Suppressor macrophage (primary cell): Measurements from ENCODE around the gene SEBOX.
"Not testable (repeated sequence)": the region's sequence is repeated elsewhere in the genome, so short reads cannot be mapped to it uniquely, and the experiment has no call there.

Experiments used
- DNase-seq, 4 experiments: peaks; one replicate each; pipeline ENCODE4 v3.0.0-alpha.2; 2020 to 2022

Gene SEBOX

DNA sequence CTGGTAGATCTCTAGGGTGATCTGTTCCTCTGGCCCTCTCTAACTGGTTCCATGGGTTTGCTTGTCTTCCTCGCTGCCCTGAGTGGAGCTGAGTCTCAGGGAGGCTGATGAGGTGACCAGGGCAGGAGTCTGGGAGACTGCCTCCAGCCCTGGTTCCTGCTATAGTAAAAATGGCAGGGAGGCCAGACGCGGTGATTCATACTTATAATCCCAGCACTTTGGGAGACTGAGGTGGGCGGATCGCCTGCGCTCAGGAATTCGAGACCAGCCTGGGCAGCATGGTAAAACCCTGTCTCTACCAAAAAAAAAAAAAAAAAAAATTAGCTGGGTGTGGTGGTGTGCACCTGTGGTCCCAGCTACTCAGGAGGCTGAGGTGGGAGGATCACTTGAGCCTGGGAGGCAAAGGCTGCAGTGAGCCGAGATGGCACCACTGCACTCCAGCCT is 26.2 kb downstream of the SEBOX start:
- not testable (repeated sequence) for DNase-seq

DNA sequence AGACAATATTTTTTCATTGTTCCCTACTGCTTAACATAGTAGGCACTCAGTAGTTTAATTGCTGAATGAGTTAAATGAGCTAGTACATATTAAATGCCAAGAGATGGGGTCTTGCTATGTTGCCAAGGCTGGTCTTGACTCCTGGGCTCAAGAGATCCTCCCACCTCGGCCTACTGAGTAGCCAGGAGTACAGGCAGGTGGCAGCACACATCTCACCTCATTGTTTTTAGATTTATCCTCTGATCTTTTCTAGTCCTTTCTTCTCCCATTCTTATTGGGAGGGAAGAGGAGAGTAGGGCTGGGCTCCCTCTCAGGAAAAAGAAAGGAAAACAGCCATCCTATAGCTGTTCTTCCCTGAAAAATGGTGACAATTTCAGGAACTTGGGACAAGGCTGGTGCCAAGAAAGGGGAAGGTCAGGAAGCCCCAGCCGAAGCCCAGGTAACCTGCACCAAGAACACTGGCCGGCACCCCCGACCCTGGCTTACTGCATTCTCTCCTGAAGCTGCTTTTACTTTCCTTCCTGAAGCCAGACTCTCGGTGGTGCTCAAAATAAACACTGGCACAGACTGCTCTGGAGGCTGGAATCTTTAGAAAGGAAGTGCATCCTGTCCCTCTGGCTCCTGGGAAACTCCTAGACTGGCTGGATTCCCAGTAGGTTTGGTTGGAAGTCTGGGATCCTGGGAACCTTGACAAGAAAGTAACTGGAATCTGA is 26.8 kb downstream of the SEBOX start:
- DNase-seq = no peak

DNA sequence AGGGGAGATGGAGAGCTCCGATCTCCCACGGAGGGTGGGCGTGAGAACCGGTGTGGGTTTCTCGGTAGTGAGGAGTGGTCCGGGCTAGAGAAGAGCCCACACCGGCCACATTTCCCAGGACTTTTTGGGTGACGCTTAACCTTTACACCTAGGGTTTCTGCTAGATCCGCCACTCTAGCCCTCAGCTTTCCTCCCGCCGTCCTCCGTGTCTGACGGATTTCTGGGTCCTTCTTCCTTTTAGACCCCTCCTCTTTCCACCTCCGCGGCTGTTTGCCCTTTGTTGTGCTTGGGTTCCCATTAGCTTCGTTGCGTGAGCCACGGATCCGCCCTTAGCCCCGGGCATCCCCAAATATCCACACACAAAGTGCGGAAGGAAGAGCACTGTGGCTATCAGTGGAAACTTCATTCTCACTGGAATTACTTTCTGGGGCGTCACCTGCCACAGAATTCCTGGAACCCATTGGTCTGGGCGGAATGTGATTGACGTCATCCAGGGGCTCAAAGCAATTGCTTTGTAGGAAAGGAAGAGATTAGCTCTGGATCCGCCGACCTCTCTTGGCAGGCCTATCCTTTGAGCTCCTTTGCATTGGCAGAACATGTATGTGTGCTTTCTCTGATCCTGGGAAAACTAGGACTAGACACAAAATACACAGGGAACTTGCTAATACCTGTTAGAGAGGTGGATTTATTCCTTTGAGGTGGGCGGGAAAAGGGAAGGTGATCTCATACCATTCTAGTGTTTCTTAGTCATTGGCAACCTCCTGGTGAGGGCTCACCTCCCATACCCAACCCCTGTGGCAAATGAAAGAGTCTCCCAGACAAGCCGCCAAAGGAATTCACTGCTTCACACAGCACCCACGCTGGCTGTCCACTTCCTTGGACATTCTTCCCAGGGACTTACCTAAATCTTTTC is 28.8 kb downstream of the SEBOX start:
- DNase-seq = peak in 3 of 4 experiments; percentile 31 to 49 (median 38)

DNA sequence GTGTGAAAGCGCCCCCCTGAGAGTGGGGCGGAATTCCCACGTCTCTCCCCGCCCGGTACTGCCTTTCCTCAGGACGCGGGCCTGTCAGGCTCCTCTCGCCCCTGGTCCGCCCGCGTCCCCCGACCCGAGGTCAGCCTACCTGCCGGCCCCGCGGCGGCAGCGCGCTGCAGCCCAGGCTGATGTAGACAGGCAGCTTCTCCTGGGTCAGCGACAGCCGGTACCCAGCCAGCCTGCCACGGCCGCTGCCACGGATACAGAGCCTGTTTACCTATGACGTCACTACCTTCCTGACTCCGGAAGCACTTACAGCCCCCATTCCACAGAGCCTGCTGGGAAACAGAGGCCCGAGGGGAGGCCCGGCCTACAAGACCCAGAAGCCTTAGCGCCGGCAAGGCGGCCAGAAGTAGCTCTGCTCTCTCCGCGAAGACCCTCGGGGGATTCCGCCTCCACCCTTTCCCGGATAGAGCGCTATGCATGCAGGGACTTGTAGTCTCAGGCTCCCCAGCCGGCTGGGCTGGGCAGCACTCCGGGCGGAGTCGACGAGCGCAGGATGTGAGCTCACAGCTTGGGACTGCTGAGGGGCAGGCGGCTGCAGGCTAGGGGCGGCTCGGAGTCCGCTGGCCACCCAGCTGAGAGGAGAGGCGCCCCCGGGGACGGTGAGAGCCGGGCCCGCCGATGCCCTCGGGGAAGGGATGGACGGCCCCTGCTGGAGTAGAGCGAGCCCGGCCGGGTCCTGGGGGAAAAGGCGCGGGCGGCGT is 29.6 kb downstream of the SEBOX start, which contains the start of the genes IFT20 and TNFAIP1:
TSS of gene IFT20 (minus strand) at position 272 of the 758 bp plus-strand sequence. CDS start 3,487 bp downstream, outside the sequence.
TSS of gene TNFAIP1 (plus strand) at position 561 of the 758 bp plus-strand sequence. CDS start 3,761 bp downstream, outside the sequence.
- DNase-seq = peak; percentile 98 to 100 (median 99)

DNA sequence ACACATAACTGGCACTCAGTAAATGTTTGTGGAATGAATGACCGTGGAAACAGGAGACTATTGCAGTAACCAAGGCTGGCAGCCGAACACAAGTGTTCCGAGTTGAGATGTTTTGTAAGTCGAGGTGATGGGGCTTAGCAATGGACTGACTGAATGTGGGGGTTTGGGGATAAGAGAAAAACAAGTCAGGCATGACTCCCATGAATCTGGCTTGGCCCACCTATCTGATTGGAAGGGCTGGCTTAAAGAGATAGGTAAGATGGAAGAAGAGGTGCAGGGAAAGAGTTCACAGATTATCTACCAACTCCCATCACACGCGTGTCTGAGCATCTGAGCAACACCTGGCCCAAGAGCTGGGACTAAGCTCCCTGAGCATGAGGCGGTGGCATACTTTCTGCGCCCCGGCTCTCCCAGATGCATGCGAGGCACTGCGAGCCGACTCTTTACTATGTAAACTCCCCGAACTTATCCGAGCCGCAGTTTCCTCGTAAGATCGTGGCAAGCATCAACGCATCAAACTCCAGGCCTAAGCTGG is 30.3 kb downstream of the SEBOX start:
- no peak for DNase-seq

DNA sequence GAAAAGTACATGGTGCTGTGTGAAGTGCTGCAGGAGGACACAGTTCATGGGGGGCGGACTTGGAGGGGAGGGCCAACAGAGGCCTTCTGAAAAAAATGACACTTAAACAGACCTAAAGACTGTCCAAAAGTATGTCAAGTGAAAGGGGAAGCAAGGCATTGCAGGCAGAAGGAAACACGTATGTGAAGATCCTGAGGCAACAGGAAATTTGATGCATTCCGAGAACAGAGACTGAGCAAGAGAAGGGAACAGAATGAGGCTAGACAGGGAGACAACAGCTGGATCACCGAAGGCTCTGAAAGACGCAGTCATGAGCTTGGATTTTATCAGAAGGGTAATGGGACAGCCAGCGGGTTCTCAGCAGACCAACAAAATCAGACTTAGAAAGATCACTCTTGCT is 30.8 kb downstream of the SEBOX start:
- peak; percentile 29 to 62 (median 50) for DNase-seq

DNA sequence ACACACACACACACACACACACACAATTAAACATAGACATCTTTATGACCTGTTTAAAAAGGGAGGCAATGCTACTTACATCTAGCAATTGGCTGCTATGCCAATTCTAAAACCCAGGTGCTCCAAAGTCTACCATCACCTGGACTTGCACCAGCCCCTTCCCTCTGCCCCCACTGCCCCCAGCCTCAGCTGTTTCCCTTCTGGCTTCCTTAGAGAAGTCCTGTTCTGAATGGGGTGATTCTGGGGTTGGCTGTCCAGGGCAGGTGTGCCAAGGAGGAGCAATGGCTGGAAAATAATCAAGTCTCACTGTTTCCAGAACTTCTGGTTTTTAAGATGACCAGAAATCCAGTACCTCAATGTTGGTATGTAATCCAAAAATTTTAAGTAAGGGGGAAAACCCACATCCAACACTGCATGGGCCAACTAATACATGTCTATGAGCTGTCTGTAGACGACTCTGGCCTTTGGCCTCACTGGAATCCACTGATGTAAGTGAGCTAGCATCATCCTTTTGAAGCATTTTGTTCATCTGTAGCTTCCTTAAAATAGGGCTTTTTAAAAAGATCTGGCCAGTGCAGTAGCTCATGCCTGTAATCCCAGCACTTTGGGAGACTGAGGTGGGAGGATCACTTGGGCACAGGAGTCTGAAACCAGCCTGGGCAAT is 31.8 kb downstream of the SEBOX start:
- no peak for DNase-seq

DNA sequence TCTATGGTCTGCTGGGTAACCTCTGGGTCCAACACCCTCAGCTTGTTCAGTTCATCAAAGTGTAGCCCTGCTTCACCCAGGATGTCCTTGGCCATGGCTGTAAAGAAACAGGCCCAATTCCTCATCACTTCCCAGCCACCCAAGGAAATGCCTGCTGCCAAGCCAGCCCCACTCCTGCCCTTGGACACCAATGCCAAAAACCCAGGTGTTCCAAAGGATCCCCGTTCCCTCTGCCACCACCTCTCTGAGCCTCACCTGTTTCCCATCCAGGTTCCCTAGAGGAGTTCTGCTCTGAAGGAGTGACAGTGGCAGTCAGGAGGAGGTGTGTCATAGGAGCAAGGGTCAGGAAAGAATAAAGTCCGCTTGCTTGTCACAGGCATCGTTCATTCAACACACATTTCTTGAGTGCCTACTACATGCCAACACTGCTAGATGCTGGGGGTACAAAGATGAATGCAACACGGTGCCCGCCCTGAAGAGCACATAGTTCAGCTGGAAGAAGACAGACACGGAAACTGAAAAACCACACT is 33.0 kb downstream of the SEBOX start:
- no peak for DNase-seq

DNA sequence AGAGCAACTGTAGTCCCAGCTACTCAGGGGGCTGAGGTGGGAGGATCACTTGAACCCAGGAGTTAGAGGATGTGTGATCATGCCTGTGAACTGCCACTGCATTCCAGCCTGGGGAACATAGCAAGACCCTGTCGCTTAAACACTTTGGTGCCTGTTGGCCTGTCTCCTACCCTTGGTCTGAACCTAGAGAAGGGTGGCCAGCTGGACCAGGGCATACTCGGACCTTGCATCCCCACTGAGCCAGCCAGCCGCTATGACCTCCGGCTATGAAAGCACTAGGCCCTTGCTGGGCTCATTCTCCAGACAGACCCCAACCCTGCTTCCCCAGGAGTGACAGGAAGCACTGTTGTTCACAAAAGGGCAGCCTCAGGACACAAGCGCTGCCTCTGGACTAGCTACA is 34.3 kb downstream of the SEBOX start:
- DNase-seq = no peak

DNA sequence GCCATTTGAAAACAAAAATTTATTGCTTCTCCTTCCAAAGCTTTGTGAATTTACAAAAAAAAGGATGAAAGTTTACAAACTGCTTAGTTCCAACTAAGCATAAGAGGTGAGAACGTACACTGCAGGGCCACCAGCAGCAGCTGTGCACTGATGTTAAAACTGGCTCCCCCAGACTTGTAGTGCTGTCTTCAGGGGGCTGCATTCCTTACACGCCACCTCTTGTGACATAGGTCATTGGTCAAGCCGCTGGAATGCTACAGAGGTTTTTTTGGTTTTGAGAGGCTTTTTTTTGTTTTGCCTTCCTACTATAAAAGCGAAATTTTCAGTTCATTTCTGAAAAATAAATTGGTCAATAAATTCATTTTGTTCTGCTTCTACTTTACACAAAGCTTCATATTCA is 36.7 kb downstream of the SEBOX start:
- no peak for DNase-seq

DNA sequence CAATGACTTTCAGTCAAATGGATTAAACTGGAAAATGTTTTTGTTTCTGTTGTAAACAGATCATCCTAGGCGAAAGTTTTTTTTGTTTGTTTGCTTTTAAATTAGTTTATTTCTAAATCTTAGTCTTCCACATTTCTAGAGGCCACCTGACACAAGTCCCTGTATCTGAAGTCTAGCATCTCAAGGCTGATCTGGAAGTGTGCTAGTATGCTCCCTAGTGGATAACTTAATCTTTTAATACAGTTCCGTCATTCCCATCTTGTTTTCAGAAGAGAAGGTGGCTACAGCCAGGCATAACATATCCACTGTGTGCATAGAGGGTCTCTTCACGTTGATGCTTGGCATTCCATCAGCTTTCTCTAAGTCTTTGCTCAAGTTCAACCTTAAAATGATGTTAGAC is 37.3 kb downstream of the SEBOX start:
- DNase-seq = no peak

DNA sequence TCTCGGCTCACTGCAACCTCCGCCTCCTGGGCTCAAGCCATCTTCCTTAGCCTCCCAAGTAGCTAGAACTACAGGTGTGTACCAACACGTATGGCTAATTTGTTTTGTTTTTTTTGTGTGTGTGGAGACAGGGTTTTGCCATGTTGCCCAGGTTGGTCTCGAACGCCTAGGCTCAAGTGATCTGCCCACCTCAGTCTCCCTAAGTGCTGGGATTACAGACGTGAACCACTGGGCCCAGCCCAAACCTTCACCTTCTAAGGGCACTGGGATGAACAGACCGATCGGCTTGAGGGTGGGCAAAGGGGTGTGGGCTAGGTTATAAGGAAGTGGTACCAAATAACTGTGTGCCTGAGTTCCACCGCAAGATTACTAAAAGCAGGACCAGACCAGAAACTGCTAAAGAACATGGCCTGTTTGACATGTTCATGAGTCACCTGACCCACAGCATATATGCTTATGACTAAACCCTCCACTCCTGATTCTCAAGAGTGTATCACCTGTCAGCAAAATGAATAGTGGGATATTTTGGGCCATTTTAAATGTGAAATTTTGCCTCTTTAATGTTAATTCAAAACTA is 37.9 kb downstream of the SEBOX start:
- no peak for DNase-seq

DNA sequence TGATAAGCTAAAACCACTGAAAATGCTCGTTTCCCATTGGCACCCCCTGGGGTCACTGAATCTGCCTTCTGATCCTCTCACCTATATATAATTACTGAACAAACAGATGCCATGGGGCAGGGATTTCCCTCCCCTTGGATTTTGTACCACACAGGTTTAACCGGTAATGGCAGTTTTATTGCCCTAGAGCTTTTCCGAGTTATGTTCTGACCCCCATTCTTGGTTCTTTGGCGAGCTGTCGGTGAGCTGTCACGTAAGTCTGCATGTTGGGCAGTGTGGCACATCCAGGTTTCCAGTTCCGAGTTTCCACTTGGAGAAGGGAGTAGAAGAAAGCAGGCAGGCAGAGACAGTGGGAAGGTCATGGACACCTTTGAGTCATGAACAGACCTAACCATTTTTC is 38.9 kb downstream of the SEBOX start:
- no peak for DNase-seq

DNA sequence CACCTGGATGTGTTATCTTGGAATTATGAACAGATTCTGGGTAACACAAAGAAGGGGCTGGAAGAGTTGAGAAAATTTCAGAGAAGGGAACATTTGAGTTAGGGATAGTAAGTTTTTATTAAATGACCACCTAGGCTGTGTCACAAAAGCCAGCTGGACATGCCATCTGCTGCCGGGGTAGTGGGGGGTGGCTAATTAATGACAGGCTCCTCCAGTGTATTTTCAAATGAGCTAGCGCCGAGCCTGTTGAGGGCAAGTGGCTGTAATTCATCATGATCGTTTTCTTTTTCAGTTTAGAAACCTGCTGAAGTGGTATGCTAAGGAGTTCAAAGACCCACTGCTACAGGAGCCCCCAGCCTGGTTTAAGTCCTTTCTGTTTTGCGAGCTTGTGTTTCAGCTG is 39.8 kb downstream of the SEBOX start:
- no peak for DNase-seq

DNA sequence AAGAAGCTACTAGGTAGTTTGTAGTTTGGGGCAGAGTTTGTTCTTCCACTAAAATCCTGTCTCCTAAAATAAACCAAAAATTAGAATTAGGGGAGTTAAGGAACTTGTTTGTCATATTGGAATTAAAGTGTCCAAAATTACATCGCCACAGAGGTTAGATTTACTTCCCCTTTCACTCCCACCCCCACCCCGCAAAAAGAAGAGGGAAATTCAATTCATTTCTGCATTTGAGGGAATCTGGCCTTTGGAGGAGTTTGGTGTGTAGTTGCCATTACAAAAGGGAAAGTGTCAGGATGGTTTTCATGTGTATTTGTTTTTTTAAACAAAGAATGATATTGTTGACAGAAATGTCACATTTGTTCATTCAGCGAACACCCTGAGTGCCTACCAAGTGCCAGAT is 40.2 kb downstream of the SEBOX start:
- peak in 3 of 4 experiments; percentile 27 to 65 (median 61) for DNase-seq

DNA sequence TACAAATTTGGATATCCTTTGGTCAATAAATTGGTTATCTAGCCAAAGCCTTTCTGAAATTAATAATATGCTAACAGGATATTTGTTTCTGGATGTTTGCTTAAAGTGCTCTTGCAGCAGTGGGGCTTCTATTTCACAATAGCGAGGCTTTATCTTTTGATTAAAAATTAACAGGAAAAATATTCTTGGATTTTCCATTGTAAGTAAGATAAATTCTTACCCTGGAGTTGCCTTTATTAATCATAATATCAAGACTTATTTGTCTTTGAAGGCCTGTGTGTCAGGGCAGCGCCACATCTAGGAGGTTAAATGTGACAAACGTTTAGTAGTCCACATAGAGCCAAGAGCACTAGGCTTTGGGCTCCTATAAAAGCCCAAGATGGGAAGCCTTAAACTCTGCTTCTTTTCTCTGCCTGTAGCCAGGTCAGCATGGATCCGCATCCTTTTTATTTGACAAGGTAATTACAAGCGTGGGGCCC is 40.7 kb downstream of the SEBOX start:
- no peak for DNase-seq

DNA sequence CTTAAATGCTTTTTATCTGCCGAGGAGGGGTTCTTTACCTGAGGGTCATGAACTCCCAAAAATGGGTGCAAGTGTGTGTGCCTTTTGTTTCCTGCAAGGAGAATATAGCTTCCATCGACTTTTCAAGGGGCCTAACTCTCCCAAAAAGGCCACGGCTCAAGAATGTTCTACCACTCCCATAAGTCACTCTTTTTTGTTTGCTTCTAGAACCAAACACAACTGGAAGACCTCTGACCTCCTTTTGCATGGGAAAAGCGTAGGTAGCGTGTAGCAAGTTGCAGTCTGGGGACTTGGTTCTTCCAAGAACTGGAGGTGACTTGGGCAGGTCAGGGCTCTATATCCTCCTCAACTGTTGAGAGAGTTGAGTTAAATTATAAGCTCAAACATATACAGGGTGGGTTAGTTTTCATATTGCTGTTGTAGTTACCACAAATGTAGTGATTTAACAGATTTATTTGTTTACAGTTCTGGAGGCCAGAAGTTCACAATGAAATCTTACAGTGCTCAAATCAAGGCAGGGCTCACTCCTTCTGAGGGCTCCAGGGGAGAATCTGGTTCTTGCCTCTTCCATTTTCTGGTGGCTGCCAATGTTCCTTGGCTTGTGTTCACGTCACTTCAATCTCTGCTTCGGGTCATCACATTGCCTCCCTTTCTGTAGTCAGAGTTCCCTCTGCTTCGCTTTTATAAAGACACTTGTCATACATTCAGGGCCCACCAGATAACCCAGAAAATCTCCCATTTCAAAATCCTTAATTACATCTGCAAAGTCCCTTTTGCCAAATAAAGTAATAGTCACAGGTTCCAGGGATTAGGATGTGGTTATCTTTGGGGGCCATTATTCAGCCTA is 44.6 kb downstream of the SEBOX start:
- DNase-seq = no peak

DNA sequence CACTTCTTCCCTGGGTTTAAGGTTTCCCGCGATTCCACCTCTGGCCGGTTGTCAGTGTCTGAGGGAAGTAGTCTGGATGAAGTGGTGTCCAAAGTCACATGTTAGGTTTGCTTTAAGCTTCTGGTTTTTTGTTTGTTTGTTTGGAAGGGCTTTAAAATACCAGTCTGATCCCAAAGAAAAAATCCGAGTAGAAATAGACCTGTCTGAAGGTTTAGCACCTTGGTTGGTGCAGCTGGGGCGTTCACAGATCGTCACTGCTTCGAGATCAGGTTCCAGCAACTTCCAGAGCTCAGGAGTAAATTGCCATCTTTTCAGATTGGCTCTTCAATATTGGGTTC is 45.4 kb downstream of the SEBOX start:
- peak; percentile 25 to 46 (median 37) for DNase-seq

DNA sequence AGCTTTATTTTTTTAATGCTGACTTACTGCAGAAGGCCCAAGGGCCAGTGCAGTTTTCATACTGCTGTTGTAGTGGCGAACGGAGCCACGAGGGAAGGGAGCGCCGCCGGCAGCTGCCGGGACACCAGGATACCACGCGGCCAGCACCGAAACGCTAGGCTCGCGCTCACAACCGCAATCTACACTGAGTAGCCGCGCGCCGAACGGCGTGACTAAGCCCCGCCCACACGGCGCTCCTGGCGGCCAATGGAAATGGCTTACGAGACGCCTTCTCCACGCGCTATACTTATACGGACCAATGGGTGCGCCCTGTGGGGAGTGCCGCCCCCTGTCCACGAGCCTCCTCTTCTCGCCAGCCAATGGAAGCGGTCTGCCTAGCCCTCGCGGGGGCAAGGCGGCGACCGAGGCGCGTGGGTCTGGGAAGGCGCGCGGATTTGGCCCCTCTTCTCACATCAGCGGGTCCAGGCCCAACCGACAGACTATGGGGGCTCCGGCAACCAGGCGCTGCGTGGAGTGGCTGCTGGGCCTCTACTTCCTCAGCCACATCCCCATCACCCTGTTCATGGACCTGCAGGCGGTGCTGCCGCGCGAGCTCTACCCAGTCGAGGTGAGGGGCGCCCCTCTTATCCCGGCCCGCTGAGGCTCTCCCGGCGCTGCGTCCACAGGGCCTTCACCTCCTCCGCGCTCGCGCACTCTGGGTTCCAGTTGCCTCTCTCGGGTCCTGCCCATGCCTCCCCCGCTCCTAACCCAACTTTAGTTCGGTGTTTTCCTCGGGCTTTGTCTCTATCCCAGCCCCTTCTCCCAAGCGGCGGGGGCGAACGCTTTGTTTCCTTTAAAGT is 46.0 kb downstream of the SEBOX start, which contains the start of gene TMEM97:
TSS of gene TMEM97 (plus strand) at position 442 of the 839 bp plus-strand sequence. CDS start at position 482, 40 bp downstream.
- peak; percentile 98 for DNase-seq
